GM18867 (cell line): Measurements from ENCODE around the gene DTNB.
"Not testable (repeated sequence)": the region's sequence is repeated elsewhere in the genome, so short reads cannot be mapped to it uniquely, and the experiment has no call there.

Experiments used
- ATAC-seq: cut with Tn5 transposase; IDR thresholded peaks from one replicate; pipeline ENCODE4 v1.9.1; 2021; ENCODE audit warnings: mild to moderate bottlenecking, moderate library complexity; ENCODE audit not compliant: unreplicated experiment

The DTNB gene

GRCh38 chr2:25430556-25430955 lies 242.8 kb downstream of the DTNB start:
- ATAC-seq: no peak

GRCh38 chr2:25426326-25426725 lies 247.1 kb downstream of the DTNB start:
- ATAC-seq: no peak

GRCh38 chr2:25424426-25425028 lies 248.8 kb downstream of the DTNB start:
- ATAC-seq: no peak

- peak; percentile 28 for ATAC-seq
Measured at GRCh38 chr2:25421820-25422411, 251.5 kb downstream of the DTNB start.

- no peak for ATAC-seq
Measured at GRCh38 chr2:25421289-25421688, 252.1 kb downstream of the DTNB start.

- ATAC-seq: peak; percentile 52
Measured at GRCh38 chr2:25420820-25421237, 252.5 kb downstream of the DTNB start.

GRCh38 chr2:25419678-25420242 lies 253.6 kb downstream of the DTNB start:
- ATAC-seq: peak; percentile 62

- no peak for ATAC-seq
Measured at GRCh38 chr2:25418944-25419677, 254.3 kb downstream of the DTNB start.

- no peak for ATAC-seq
Measured at GRCh38 chr2:25417715-25418369, 255.5 kb downstream of the DTNB start.

- ATAC-seq: no peak
Measured at GRCh38 chr2:25416674-25417073, 256.7 kb downstream of the DTNB start.

GRCh38 chr2:25414781-25415180 lies 258.6 kb downstream of the DTNB start:
- no peak for ATAC-seq

- not testable (repeated sequence) for ATAC-seq
Measured at GRCh38 chr2:25413409-25413808, 260.0 kb downstream of the DTNB start.

- no peak for ATAC-seq
Measured at GRCh38 chr2:25411753-25412152, 261.6 kb downstream of the DTNB start.

- ATAC-seq: no peak
Measured at GRCh38 chr2:25411281-25411680, 262.1 kb downstream of the DTNB start.

GRCh38 chr2:25410370-25410769 lies 263.0 kb downstream of the DTNB start:
- no peak for ATAC-seq

- ATAC-seq: no peak
Measured at GRCh38 chr2:25409468-25409867, 263.9 kb downstream of the DTNB start.

GRCh38 chr2:25409044-25409443 lies 264.3 kb downstream of the DTNB start:
- no peak for ATAC-seq

GRCh38 chr2:25405611-25406295 lies 267.6 kb downstream of the DTNB start:
- ATAC-seq: no peak

GRCh38 chr2:25403120-25403760 lies 270.1 kb downstream of the DTNB start:
- ATAC-seq: peak; percentile 61

- peak; percentile 56 for ATAC-seq
Measured at GRCh38 chr2:25402477-25402876, 270.9 kb downstream of the DTNB start.
